HG03064 (cell line): ENCODE measurements around the gene PHACTR1.

ENCODE experiments used
- ATAC-seq: cut with Tn5 transposase; IDR thresholded peaks from one replicate; pipeline ENCODE4 v1.9.1; 2021; ENCODE audit warnings: low read depth; ENCODE audit not compliant: unreplicated experiment

Gene PHACTR1

GRCh38 chr6:12892151-12892550 lies 175.6 kb downstream of the PHACTR1 start:
- no peak for ATAC-seq

- ATAC-seq: no peak
Observed at GRCh38 chr6:12893036-12893435, 176.5 kb downstream of the PHACTR1 start.

GRCh38 chr6:12895721-12896120 lies 179.2 kb downstream of the PHACTR1 start:
- no peak for ATAC-seq

- no peak for ATAC-seq
Observed at GRCh38 chr6:12896208-12896733, 179.7 kb downstream of the PHACTR1 start.

GRCh38 chr6:12898603-12899002 lies 182.0 kb downstream of the PHACTR1 start:
- ATAC-seq: no peak

- ATAC-seq: no peak
Observed at GRCh38 chr6:12899046-12899833, 182.7 kb downstream of the PHACTR1 start.

GRCh38 chr6:12903246-12903645 lies 186.7 kb downstream of the PHACTR1 start:
- no peak for ATAC-seq

GRCh38 chr6:12909833-12910232 lies 193.3 kb downstream of the PHACTR1 start:
- ATAC-seq: no peak

GRCh38 chr6:12911427-12911826 lies 194.9 kb downstream of the PHACTR1 start:
- no peak for ATAC-seq

- ATAC-seq: no peak
Observed at GRCh38 chr6:12913201-12913600, 196.6 kb downstream of the PHACTR1 start.

GRCh38 chr6:12916006-12916405 lies 199.4 kb downstream of the PHACTR1 start:
- no peak for ATAC-seq

GRCh38 chr6:12916420-12917136 lies 200.0 kb downstream of the PHACTR1 start:
- no peak for ATAC-seq

GRCh38 chr6:12921467-12921866 lies 204.9 kb downstream of the PHACTR1 start:
- no peak for ATAC-seq

GRCh38 chr6:12923644-12924235 lies 207.2 kb downstream of the PHACTR1 start:
- no peak for ATAC-seq

- ATAC-seq: no peak
Observed at GRCh38 chr6:12924911-12925310, 208.3 kb downstream of the PHACTR1 start.

- ATAC-seq: no peak
Observed at GRCh38 chr6:12927746-12928145, 211.2 kb downstream of the PHACTR1 start.

- ATAC-seq: no peak
Observed at GRCh38 chr6:12929678-12930077, 213.1 kb downstream of the PHACTR1 start.

GRCh38 chr6:12931639-12932038 lies 215.1 kb downstream of the PHACTR1 start:
- ATAC-seq: no peak

GRCh38 chr6:12935637-12936036 lies 219.1 kb downstream of the PHACTR1 start:
- ATAC-seq: no peak

- ATAC-seq: no peak
Observed at GRCh38 chr6:12937971-12938370, 221.4 kb downstream of the PHACTR1 start.

- ATAC-seq: no peak
Observed at GRCh38 chr6:12939314-12939713, 222.7 kb downstream of the PHACTR1 start.
